K562 (cell line): ENCODE results near the gene SEMA3F. TPM values are rescaled to one million over a fixed set of nuclear protein-coding genes. Genes with fewer than 3 reads are reported as not detected.
A peak's percentile ranks its signal among the peaks of the same experiment; 100 is the strongest.

Experiments used
- AFF4 ChIP-seq: sonication (generic); formaldehyde crosslinking; IDR thresholded peaks from 2 replicates; pipeline ENCODE4 v1.8.0; 2023; ENCODE audit warnings: mild to moderate bottlenecking, missing genetic modification reagents
- ARID3A ChIP-seq: IDR thresholded peaks from 2 replicates; pipeline ENCODE4 v1.6.1; 2012; ENCODE audit warnings: low read depth, low read length, improper control_type of control experiment, borderline replicate concordance
- ARID4B ChIP-seq: sonication (generic); formaldehyde crosslinking; IDR thresholded peaks from 2 replicates; pipeline ENCODE4 v1.8.0; 2022; ENCODE audit warnings: mild to moderate bottlenecking, missing genetic modification reagents
- ARNT ChIP-seq, 2 experiments: fragments of 450-650 bp; IDR thresholded peaks; 2 replicates each; pipeline ENCODE4 v1.6.1; 2016; ENCODE audit warnings: mild to moderate bottlenecking in 1 of 2
- CCNT2 ChIP-seq: IDR thresholded peaks from 2 replicates; pipeline ENCODE4 v1.6.1; 2011; ENCODE audit warnings: borderline replicate concordance, low read depth, mild to moderate bottlenecking, moderate library complexity, mixed read lengths, low read length; ENCODE audit not compliant: insufficient read length; ENCODE audit errors: extremely low read depth
- ELF2 ChIP-seq: fragments of 250-450 bp; sonication (Bioruptor Pico); IDR thresholded peaks from 2 replicates; pipeline ENCODE4 v1.5.0; 2021; ENCODE audit warnings: mild to moderate bottlenecking
- ETV5 ChIP-seq: sonication (generic); formaldehyde crosslinking; IDR thresholded peaks from 2 replicates; pipeline ENCODE4 v1.4.0; 2020; ENCODE audit warnings: low read depth, mild to moderate bottlenecking, missing genetic modification reagents
- HNRNPL ChIP-seq: fragments of 200-400 bp; formaldehyde crosslinking; IDR thresholded peaks from 2 replicates; pipeline ENCODE4 v1.6.1; 2017; ENCODE audit warnings: low read depth, mild to moderate bottlenecking, low read length
- LCOR ChIP-seq: sonication (generic); formaldehyde crosslinking; IDR thresholded peaks from 2 replicates; pipeline ENCODE4 v1.8.0; 2022; ENCODE audit warnings: mild to moderate bottlenecking, missing genetic modification reagents
- PHB ChIP-seq: fragments of 250-450 bp; sonication (Bioruptor Pico); IDR thresholded peaks from 2 replicates; pipeline ENCODE4 v1.5.0; 2021
- POLR3G ChIP-seq: IDR thresholded peaks from 2 replicates; pipeline ENCODE4 v1.6.1; 2011; ENCODE audit not compliant: insufficient read length, insufficient replicate concordance; ENCODE audit errors: extremely low read depth
- RAD21 ChIP-seq, 2 experiments: fragments of 250-450 bp in 1 of 2; fragments of 450-650 bp in 1 of 2; sonication (Bioruptor Pico) in 1 of 2; formaldehyde crosslinking in 1 of 2; IDR thresholded peaks in 1 of 2; conservative IDR thresholded peaks in 1 of 2; 2 replicates each; pipeline versions ENCODE4 v1.4.0 to v1.8.0; 2020 to 2022; ENCODE audit warnings: mild to moderate bottlenecking in 2 of 2, moderate library complexity in 1 of 2
- RBM25 ChIP-seq: fragments of 200-400 bp; formaldehyde crosslinking; IDR thresholded peaks from 2 replicates; pipeline ENCODE4 v1.6.1; 2018; ENCODE audit warnings: low read length, low read depth, moderate library complexity; ENCODE audit not compliant: severe bottlenecking
- RBM34 ChIP-seq: fragments of 200-400 bp; formaldehyde crosslinking; IDR thresholded peaks from 2 replicates; pipeline ENCODE4 v1.6.1; 2018; ENCODE audit warnings: low read length, borderline replicate concordance; ENCODE audit not compliant: insufficient read depth
- SIN3B ChIP-seq: fragments of 450-650 bp; IDR thresholded peaks from 2 replicates; pipeline ENCODE4 v1.6.1; 2017; ENCODE audit warnings: low read depth, mild to moderate bottlenecking, moderate library complexity
- STAG1 ChIP-seq: sonication (generic); formaldehyde crosslinking; IDR thresholded peaks from 2 replicates; pipeline ENCODE4 v1.5.0; 2020; ENCODE audit warnings: missing genetic modification reagents, borderline replicate concordance
- ZNF165 ChIP-seq: fragments of 250-450 bp; sonication (Bioruptor Pico); IDR thresholded peaks from 2 replicates; pipeline ENCODE4 v1.4.0; 2020; ENCODE audit warnings: borderline replicate concordance
- polyA plus RNA-seq, 8 experiments: library from polyadenylated mRNA; depleted of rRNA in 4 of 8; stranded (reverse) in 5 of 8; unstranded in 3 of 8; fragments of >200 nt; fragmentation: Nextera tagmentation in 2 of 8; fragmentation: Illumina TruSeq in 1 of 8; extraction: Ambion mirVana in 2 of 8; extraction: Trizol in 1 of 8; gene quantifications; 2 replicates each; pipeline versions ENCODE4 v1.2.1 to v1.2.3, GENCODE V29; 2011 to 2014; ENCODE audit warnings: inconsistent platforms in 1 of 8, missing spikeins in 1 of 8
- total RNA-seq, 7 experiments: library from RNA; depleted of rRNA in 6 of 7; stranded (reverse); fragments of >200 nt in 6 of 7; fragmentation: Illumina TruSeq in 2 of 7; extraction: Trizol in 2 of 7; gene quantifications; 2 replicates each; pipeline versions ENCODE4 v1.2.1 to v1.2.3, GENCODE V29; 2011 to 2021; ENCODE audit warnings: low replicate concordance in 1 of 7

SEMA3F gene
- total and polyA plus RNA-seq, 9 of the 15 experiments (the other 6 are each of a cell fraction or from before 2014, with no cell fraction given) = 0.58 to 3.0 (median 2.0) TPM; not detected in 2

- TF ChIP-seq RBM34 = no peak
- TF ChIP-seq ZNF165 (CRISPR knock-in tag) = no peak
- TF ChIP-seq ELF2 (CRISPR knock-in tag) = no peak
- TF ChIP-seq STAG1 (CRISPR knock-in tag) = peak; percentile 89
- TF ChIP-seq ARID3A = no peak
- no peak for TF ChIP-seq ETV5 (CRISPR knock-in tag)
- peak; percentile 30 for TF ChIP-seq CCNT2
- no peak for TF ChIP-seq SIN3B
- no peak for TF ChIP-seq HNRNPL
- TF ChIP-seq ARNT (IDR thresholded peaks at IDR 0.05) = no peak
- TF ChIP-seq RAD21 (CRISPR knock-in tag; conservative IDR thresholded peaks at IDR 0.05 in 1 of 2, IDR thresholded peaks at IDR 0.05 in 1 of 2) = peak; percentile 92 to 99
- no peak for TF ChIP-seq ARID4B
- no peak for TF ChIP-seq POLR3G
- no peak for TF ChIP-seq RBM25
- TF ChIP-seq AFF4 (CRISPR knock-in tag) = no peak
- no peak for TF ChIP-seq LCOR
- TF ChIP-seq PHB (CRISPR knock-in tag) = no peak
Measured at GRCh38 chr3:50194128-50194902, 39.2 kb downstream of the SEMA3F start (continued).
